HEK293 (cell line): Measurements from ENCODE around the gene S100A16.

Source experiments
- CTCF ChIA-PET: fragments of 350-600 bp; formaldehyde crosslinking; extraction: SDS; loops from one replicate; lab custom pipeline; 2021; ENCODE audit warnings: antibody characterized with exemption; lab: Yijun Ruan, JAX
- POLR2A ChIA-PET: fragments of 300-600 bp; formaldehyde crosslinking; extraction: SDS; loops from one replicate; lab custom pipeline; 2020; ENCODE audit warnings: antibody characterized with exemption, inconsistent platforms; lab: Yijun Ruan, JAX
- H3K27ac ChIP-seq: fragments of 200-500 bp; sonication (Bioruptor generic); 2 replicates; pipeline ENCODE4 v1.5.1; 2014; ENCODE audit warnings: low read depth, low read length, control low read depth, inconsistent platforms; ENCODE audit errors: extremely low read depth
- H3K36me3 ChIP-seq, 2 experiments: fragments of 200-500 bp in 1 of 2; sonication (Bioruptor generic) in 1 of 2; 1 replicate in 1 of 2; 2 replicates in 1 of 2; pipeline ENCODE4 v1.5.1; 2014 to 2017; ENCODE audit warnings: inconsistent platforms in 2 of 2, low read length in 2 of 2; ENCODE audit not compliant: control insufficient read depth in 2 of 2, insufficient read depth in 1 of 2
- H3K4me1 ChIP-seq: fragments of 200-500 bp; sonication (Bioruptor generic); 2 replicates; pipeline ENCODE4 v1.5.1; 2014; ENCODE audit warnings: mild to moderate bottlenecking, low read length, inconsistent platforms; ENCODE audit not compliant: control insufficient read depth, insufficient read depth
- H3K4me3 ChIP-seq: 2 replicates; pipeline ENCODE4 v1.5.1; 2011; ENCODE audit warnings: low read depth, mild to moderate bottlenecking, control low read depth, low read length, moderate library complexity
- H3K9me3 ChIP-seq: fragments of 200-500 bp; sonication (Bioruptor generic); 2 replicates; pipeline ENCODE4 v1.5.1; 2014; ENCODE audit warnings: low read depth, low read length, inconsistent platforms; ENCODE audit not compliant: control insufficient read depth, insufficient read depth
- BCL11B ChIP-seq: fragments of 450-650 bp; formaldehyde crosslinking; IDR thresholded peaks from 2 replicates; pipeline ENCODE4 v1.5.1; 2016; ENCODE audit warnings: low read depth, missing biosample characterization, missing genetic modification characterization
- EGR2 ChIP-seq: fragments of 450-650 bp; formaldehyde crosslinking; IDR thresholded peaks from 2 replicates; pipeline ENCODE4 v1.5.1; 2016; ENCODE audit warnings: low read depth, missing biosample characterization, missing genetic modification characterization
- HOXA7 ChIP-seq: sonication (generic); formaldehyde crosslinking; IDR thresholded peaks from 2 replicates; pipeline ENCODE4 v1.8.1; 2022; ENCODE audit warnings: missing genetic modification reagents, borderline replicate concordance
- KLF16 ChIP-seq: fragments of 450-650 bp; formaldehyde crosslinking; IDR thresholded peaks from 2 replicates; pipeline ENCODE4 v1.5.1; 2017; ENCODE audit warnings: missing biosample characterization, missing genetic modification characterization
- KLF8 ChIP-seq: fragments of 450-650 bp; formaldehyde crosslinking; IDR thresholded peaks from 2 replicates; pipeline ENCODE4 v1.5.1; 2016; ENCODE audit warnings: missing biosample characterization, missing genetic modification characterization
- PRDM1 ChIP-seq: fragments of 450-650 bp; formaldehyde crosslinking; IDR thresholded peaks from 2 replicates; pipeline ENCODE4; 2016; ENCODE audit warnings: missing biosample characterization, missing genetic modification characterization
- WT1 ChIP-seq: fragments of 450-650 bp; formaldehyde crosslinking; IDR thresholded peaks from 2 replicates; pipeline ENCODE4 v1.5.1; 2016; ENCODE audit warnings: missing biosample characterization, missing genetic modification characterization
- ZBTB17 ChIP-seq: fragments of 450-650 bp; formaldehyde crosslinking; IDR thresholded peaks from 2 replicates; pipeline ENCODE4 v1.5.1; 2016; ENCODE audit warnings: missing biosample characterization, missing genetic modification characterization
- ZFHX2 ChIP-seq: fragments of 450-650 bp; formaldehyde crosslinking; conservative IDR thresholded peaks from 2 replicates; pipeline ENCODE4 v1.5.1; 2016; ENCODE audit warnings: missing biosample characterization, missing genetic modification characterization
- ZNF114 ChIP-seq: fragments of 450-650 bp; formaldehyde crosslinking; IDR thresholded peaks from 2 replicates; pipeline ENCODE4 v1.5.0; 2017; ENCODE audit warnings: missing biosample characterization, missing genetic modification characterization
- ZNF169 ChIP-seq: fragments of 450-650 bp; formaldehyde crosslinking; IDR thresholded peaks from 2 replicates; pipeline ENCODE4 v1.5.1; 2016; ENCODE audit warnings: missing biosample characterization, missing genetic modification characterization
- ZNF423 ChIP-seq: fragments of 450-650 bp; formaldehyde crosslinking; IDR thresholded peaks from 2 replicates; pipeline ENCODE4 v1.5.1; 2016; ENCODE audit warnings: missing biosample characterization, missing genetic modification characterization
- ZNF510 ChIP-seq: fragments of 450-650 bp; formaldehyde crosslinking; IDR thresholded peaks from 2 replicates; pipeline ENCODE4 v1.5.1; 2018; ENCODE audit warnings: mild to moderate bottlenecking, missing genetic modification characterization, missing biosample characterization; ENCODE audit not compliant: insufficient replicate concordance
- ZNF544 ChIP-seq: fragments of 450-650 bp; formaldehyde crosslinking; IDR thresholded peaks from 2 replicates; pipeline ENCODE4 v1.5.0; 2017; ENCODE audit warnings: missing biosample characterization, missing genetic modification characterization
- ZNF596 ChIP-seq: fragments of 450-650 bp; IDR thresholded peaks from 2 replicates; pipeline ENCODE4 v1.5.0; 2018; ENCODE audit warnings: missing biosample characterization, mild to moderate bottlenecking, missing genetic modification characterization, moderate library complexity
- ZNF623 ChIP-seq: fragments of 450-650 bp; formaldehyde crosslinking; IDR thresholded peaks from 2 replicates; pipeline ENCODE4 v1.5.1; 2016; ENCODE audit warnings: missing biosample characterization, missing genetic modification characterization
- ZNF776 ChIP-seq: fragments of 450-650 bp; formaldehyde crosslinking; IDR thresholded peaks from 2 replicates; pipeline ENCODE4 v1.5.0; 2017; ENCODE audit warnings: missing biosample characterization, missing genetic modification characterization, borderline replicate concordance
- ZNF792 ChIP-seq: fragments of 450-650 bp; formaldehyde crosslinking; IDR thresholded peaks from 2 replicates; pipeline ENCODE4 v1.5.1; 2016; ENCODE audit warnings: missing biosample characterization, missing genetic modification characterization
- ZSCAN4 ChIP-seq: fragments of 450-650 bp; formaldehyde crosslinking; IDR thresholded peaks from 2 replicates; pipeline ENCODE4 v1.5.1; 2017; ENCODE audit warnings: missing biosample characterization, missing genetic modification characterization
- TF ChIP-seq, protein P1 (sequence below): fragments of 450-650 bp; formaldehyde crosslinking; IDR thresholded peaks from 2 replicates; pipeline ENCODE4 v1.5.1; 2016; ENCODE audit warnings: missing biosample characterization, missing genetic modification characterization
- TF ChIP-seq, protein P2 (sequence below): fragments of 450-650 bp; formaldehyde crosslinking; IDR thresholded peaks from 2 replicates; pipeline ENCODE4 v1.5.1; 2016; ENCODE audit warnings: missing biosample characterization, missing genetic modification characterization
- TF ChIP-seq, protein P3 (sequence below): fragments of 450-650 bp; formaldehyde crosslinking; IDR thresholded peaks from 2 replicates; pipeline ENCODE4 v1.5.1; 2016; ENCODE audit warnings: missing biosample characterization, missing genetic modification characterization
- TF ChIP-seq, protein P4 (sequence below): fragments of 450-650 bp; formaldehyde crosslinking; IDR thresholded peaks from 2 replicates; pipeline ENCODE4 v1.5.1; 2017; ENCODE audit warnings: missing biosample characterization, missing genetic modification characterization

Gene S100A16

GRCh38 chr1:153616917-153617311 is 4.0 kb upstream of the S100A16 start:
- ChIA-PET CTCF (interaction anchor here (0.6 kb wide), 1 partner anchor 65 kb away, joined by 4 read pairs; no protein-coding TSS in a partner anchor), POLR2A (interaction anchor here (3.0 kb wide), 1 partner anchor 10 kb away, joined by 21 read pairs; the partner anchor contains the start of gene S100A13)
- H3K27ac ChIP-seq = no peak overlapping the region

GRCh38 chr1:153616144-153616916 is 3.4 kb upstream of the S100A16 start, which contains the start of gene S100A14:
TSS of gene S100A14 (minus strand) at chr1:153616325. CDS start at chr1:153615858, 467 bp downstream.
- Histone ChIP-seq H3K9me3 (no peaks in the 10 kb centered on the region), H3K27ac (no peak within 1 kb of the TSS), H3K4me1 (no peaks in the 10 kb centered on the region), H3K4me3 (no peak within 1 kb of the TSS), H3K36me3 (peaks cover 0 to 21% of the 10 kb centered on the region in 2 experiments; a peak in 2 of 3 replicates)
- ChIA-PET CTCF (interaction anchor here (0.6 to 4.8 kb wide), 2 partner anchors 11 to 64 kb away, joined by 4 to 28 read pairs; partner anchors contain the start of genes S100A1 and S100A13), POLR2A (interaction anchor here (3.0 to 3.3 kb wide), 2 partner anchors 11 to 18 kb away, joined by 10 to 21 read pairs; partner anchors contain the start of genes CHTOP and S100A13)
- TF ChIP-seq ZNF792 (tag by site-specific recombination) (no peak), BCL11B (tag by site-specific recombination) (no peak), ZBTB17 (tag by site-specific recombination) (peak; percentile 99), ZNF510 (tag by site-specific recombination) (no peak), ZNF776 (tag by site-specific recombination) (no peak), ZNF423 (tag by site-specific recombination) (no peak), ZSCAN4 (peak; percentile 56), EGR2 (tag by site-specific recombination) (peak; percentile 76), ZNF623 (tag by site-specific recombination) (no peak), KLF8 (tag by site-specific recombination) (no peak), ZFHX2 (tag by site-specific recombination) (peak; percentile 57), ZNF596 (tag by site-specific recombination) (no peak), HOXA7 (no peak), KLF16 (tag by site-specific recombination) (no peak)
- TF ChIP-seq, protein P1, sequence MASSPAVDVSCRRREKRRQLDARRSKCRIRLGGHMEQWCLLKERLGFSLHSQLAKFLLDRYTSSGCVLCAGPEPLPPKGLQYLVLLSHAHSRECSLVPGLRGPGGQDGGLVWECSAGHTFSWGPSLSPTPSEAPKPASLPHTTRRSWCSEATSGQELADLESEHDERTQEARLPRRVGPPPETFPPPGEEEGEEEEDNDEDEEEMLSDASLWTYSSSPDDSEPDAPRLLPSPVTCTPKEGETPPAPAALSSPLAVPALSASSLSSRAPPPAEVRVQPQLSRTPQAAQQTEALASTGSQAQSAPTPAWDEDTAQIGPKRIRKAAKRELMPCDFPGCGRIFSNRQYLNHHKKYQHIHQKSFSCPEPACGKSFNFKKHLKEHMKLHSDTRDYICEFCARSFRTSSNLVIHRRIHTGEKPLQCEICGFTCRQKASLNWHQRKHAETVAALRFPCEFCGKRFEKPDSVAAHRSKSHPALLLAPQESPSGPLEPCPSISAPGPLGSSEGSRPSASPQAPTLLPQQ (tag by site-specific recombination) = peak; percentile 77
- TF ChIP-seq, protein P2, sequence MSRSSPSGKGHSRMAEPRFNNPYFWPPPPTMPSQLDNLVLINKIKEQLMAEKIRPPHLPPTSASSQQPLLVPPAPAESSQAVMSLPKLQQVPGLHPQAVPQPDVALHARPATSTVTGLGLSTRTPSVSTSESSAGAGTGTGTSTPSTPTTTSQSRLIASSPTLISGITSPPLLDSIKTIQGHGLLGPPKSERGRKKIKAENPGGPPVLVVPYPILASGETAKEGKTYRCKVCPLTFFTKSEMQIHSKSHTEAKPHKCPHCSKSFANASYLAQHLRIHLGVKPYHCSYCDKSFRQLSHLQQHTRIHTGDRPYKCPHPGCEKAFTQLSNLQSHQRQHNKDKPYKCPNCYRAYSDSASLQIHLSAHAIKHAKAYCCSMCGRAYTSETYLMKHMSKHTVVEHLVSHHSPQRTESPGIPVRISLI (tag by site-specific recombination) = no peak
- TF ChIP-seq, protein P3, sequence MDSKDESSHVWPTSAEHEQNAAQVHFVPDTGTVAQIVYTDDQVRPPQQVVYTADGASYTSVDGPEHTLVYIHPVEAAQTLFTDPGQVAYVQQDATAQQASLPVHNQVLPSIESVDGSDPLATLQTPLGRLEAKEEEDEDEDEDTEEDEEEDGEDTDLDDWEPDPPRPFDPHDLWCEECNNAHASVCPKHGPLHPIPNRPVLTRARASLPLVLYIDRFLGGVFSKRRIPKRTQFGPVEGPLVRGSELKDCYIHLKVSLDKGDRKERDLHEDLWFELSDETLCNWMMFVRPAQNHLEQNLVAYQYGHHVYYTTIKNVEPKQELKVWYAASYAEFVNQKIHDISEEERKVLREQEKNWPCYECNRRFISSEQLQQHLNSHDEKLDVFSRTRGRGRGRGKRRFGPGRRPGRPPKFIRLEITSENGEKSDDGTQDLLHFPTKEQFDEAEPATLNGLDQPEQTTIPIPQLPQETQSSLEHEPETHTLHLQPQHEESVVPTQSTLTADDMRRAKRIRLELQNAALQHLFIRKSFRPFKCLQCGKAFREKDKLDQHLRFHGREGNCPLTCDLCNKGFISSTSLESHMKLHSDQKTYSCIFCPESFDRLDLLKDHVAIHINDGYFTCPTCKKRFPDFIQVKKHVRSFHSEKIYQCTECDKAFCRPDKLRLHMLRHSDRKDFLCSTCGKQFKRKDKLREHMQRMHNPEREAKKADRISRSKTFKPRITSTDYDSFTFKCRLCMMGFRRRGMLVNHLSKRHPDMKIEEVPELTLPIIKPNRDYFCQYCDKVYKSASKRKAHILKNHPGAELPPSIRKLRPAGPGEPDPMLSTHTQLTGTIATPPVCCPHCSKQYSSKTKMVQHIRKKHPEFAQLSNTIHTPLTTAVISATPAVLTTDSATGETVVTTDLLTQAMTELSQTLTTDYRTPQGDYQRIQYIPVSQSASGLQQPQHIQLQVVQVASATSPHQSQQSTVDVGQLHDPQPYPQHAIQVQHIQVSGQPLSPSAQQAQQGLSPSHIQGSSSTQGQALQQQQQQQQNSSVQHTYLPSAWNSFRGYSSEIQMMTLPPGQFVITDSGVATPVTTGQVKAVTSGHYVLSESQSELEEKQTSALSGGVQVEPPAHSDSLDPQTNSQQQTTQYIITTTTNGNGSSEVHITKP (tag by site-specific recombination) = 0 out of 2 replicates have a peak, but pooled peaks have one; percentile 32

More at GRCh38 chr1:153616917-153617311, 4.0 kb upstream of the S100A16 start:
- H3K36me3 ChIP-seq = peaks cover 0 to 21% of the 10 kb centered on the region in 2 experiments; a peak in 2 of 3 replicates
- no peaks in the 10 kb centered on the region for H3K9me3 ChIP-seq
- no peak for TF ChIP-seq PRDM1 (tag by site-specific recombination)
- no peak for TF ChIP-seq ZNF114 (tag by site-specific recombination)
- TF ChIP-seq ZBTB17 (tag by site-specific recombination) = peak; percentile 55
- no peak for TF ChIP-seq ZNF544 (tag by site-specific recombination)
- no peak for TF ChIP-seq WT1 (tag by site-specific recombination)
- TF ChIP-seq ZNF169 (tag by site-specific recombination) = no peak
- TF ChIP-seq, protein P4, sequence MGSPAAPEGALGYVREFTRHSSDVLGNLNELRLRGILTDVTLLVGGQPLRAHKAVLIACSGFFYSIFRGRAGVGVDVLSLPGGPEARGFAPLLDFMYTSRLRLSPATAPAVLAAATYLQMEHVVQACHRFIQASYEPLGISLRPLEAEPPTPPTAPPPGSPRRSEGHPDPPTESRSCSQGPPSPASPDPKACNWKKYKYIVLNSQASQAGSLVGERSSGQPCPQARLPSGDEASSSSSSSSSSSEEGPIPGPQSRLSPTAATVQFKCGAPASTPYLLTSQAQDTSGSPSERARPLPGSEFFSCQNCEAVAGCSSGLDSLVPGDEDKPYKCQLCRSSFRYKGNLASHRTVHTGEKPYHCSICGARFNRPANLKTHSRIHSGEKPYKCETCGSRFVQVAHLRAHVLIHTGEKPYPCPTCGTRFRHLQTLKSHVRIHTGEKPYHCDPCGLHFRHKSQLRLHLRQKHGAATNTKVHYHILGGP (tag by site-specific recombination) = no peak
- no peak overlapping the region for H3K4me3 ChIP-seq
- no peaks in the 10 kb centered on the region for H3K4me1 ChIP-seq
